Measurements from ENCODE around the gene CYFIP1.

The CYFIP1 gene

DNA sequence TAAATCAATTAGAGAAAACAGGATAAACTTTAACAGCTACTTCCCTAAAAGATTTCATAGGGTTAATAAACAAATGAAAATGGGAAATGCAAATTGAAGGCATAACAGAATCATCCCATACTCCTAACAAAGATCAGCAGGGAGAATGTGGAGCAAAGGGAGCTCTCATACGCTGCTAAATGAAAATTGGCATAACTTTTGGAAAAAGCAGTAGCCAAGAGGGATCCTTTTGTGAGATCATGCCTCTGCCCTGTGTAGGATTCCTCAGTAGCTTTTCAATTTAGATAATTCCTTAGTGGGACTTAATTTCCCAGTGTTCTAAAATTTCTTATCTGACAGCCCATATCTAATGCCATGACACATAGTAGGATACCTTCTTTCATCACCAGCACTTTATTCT, 123.5 kb downstream of the CYFIP1 start:
- H3K9me3 ChIP-seq (ENCODE audit: control insufficient read depth, insufficient read depth, low read length) = no peaks in the 10 kb centered on the region
- no peaks in the 10 kb centered on the region for H3K9me2 ChIP-seq (replicated peaks; ENCODE audit: control insufficient read depth, low read length)
- H3K4me2 ChIP-seq (ENCODE audit: low read length) = no peak overlapping the region
- peaks cover 81% of the 10 kb centered on the region for H3K36me3 ChIP-seq (ENCODE audit: control insufficient read depth, low read length)
- TF ChIP-seq, protein P1, sequence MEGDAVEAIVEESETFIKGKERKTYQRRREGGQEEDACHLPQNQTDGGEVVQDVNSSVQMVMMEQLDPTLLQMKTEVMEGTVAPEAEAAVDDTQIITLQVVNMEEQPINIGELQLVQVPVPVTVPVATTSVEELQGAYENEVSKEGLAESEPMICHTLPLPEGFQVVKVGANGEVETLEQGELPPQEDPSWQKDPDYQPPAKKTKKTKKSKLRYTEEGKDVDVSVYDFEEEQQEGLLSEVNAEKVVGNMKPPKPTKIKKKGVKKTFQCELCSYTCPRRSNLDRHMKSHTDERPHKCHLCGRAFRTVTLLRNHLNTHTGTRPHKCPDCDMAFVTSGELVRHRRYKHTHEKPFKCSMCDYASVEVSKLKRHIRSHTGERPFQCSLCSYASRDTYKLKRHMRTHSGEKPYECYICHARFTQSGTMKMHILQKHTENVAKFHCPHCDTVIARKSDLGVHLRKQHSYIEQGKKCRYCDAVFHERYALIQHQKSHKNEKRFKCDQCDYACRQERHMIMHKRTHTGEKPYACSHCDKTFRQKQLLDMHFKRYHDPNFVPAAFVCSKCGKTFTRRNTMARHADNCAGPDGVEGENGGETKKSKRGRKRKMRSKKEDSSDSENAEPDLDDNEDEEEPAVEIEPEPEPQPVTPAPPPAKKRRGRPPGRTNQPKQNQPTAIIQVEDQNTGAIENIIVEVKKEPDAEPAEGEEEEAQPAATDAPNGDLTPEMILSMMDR (IDR thresholded peaks at IDR 0.05; ENCODE audit: low read depth, low read length, poor library complexity, severe bottlenecking) = no peak
- TF ChIP-seq EZH2phosphoT487 (IDR thresholded peaks at IDR 0.05; ENCODE audit: borderline replicate concordance, low read length) = no peak
- no peaks in the 10 kb centered on the region for H3K27me3 ChIP-seq (ENCODE audit: control insufficient read depth, low read length)
- no peak overlapping the region for H3K27ac ChIP-seq (ENCODE audit: low read depth, low read length)
- no peaks in the 10 kb centered on the region for H3K4me1 ChIP-seq (ENCODE audit: control insufficient read depth, low read length)
- H3F3A ChIP-seq (ENCODE audit: control insufficient read depth, insufficient read depth) = no peaks in the 10 kb centered on the region
- H4K20me1 ChIP-seq (ENCODE audit: control insufficient read depth, insufficient read depth, low read depth, low read length) = no peaks in the 10 kb centered on the region
- no peak overlapping the region for H3K4me3 ChIP-seq (ENCODE audit: low read length)
- peaks cover 36% of the 10 kb centered on the region for H3K79me2 ChIP-seq (ENCODE audit: control insufficient read depth, low read length)

GRCh38 chr15:22855791-22856190, 124.4 kb downstream of the CYFIP1 start:
- peaks cover 36% of the 10 kb centered on the region for H3K79me2 ChIP-seq (ENCODE audit: control insufficient read depth, low read length)
- no peaks in the 10 kb centered on the region for H3K9me2 ChIP-seq (replicated peaks; ENCODE audit: control insufficient read depth, low read length)
- H3F3A ChIP-seq (ENCODE audit: control insufficient read depth, insufficient read depth) = no peaks in the 10 kb centered on the region
- no peaks in the 10 kb centered on the region for H3K27me3 ChIP-seq (ENCODE audit: control insufficient read depth, low read length)
- no peak overlapping the region for H3K4me3 ChIP-seq (ENCODE audit: low read length)
- no peaks in the 10 kb centered on the region for H3K4me1 ChIP-seq (ENCODE audit: control insufficient read depth, low read length)
- no peak overlapping the region for H3K27ac ChIP-seq (ENCODE audit: low read depth, low read length)
- H3K9me3 ChIP-seq (ENCODE audit: control insufficient read depth, insufficient read depth, low read length) = no peaks in the 10 kb centered on the region
- TF ChIP-seq, protein P1 (IDR thresholded peaks at IDR 0.05; ENCODE audit: low read depth, low read length, poor library complexity, severe bottlenecking) = no peak
- no peak for TF ChIP-seq EZH2phosphoT487 (IDR thresholded peaks at IDR 0.05; ENCODE audit: borderline replicate concordance, low read length)
- peaks cover 80% of the 10 kb centered on the region for H3K36me3 ChIP-seq (ENCODE audit: control insufficient read depth, low read length)
- H4K20me1 ChIP-seq (ENCODE audit: control insufficient read depth, insufficient read depth, low read depth, low read length) = peaks cover 4% of the 10 kb centered on the region; the same call in 1 of the 2 replicates
- no peak overlapping the region for H3K4me2 ChIP-seq (ENCODE audit: low read length)

- Histone ChIP-seq H3K9me3 (ENCODE audit: control insufficient read depth, insufficient read depth, low read length) (no peaks in the 10 kb centered on the region), H3K4me2 (ENCODE audit: low read length) (no peak overlapping the region), H4K20me1 (ENCODE audit: control insufficient read depth, insufficient read depth, low read depth, low read length) (peaks cover 12% of the 10 kb centered on the region), H3K36me3 (ENCODE audit: control insufficient read depth, low read length) (peaks cover 85% of the 10 kb centered on the region), H3K27ac (ENCODE audit: low read depth, low read length) (no peak overlapping the region), H3K4me1 (ENCODE audit: control insufficient read depth, low read length) (no peaks in the 10 kb centered on the region), H3K79me2 (ENCODE audit: control insufficient read depth, low read length) (peaks cover 70% of the 10 kb centered on the region), H3K9me2 (replicated peaks; ENCODE audit: control insufficient read depth, low read length) (no peaks in the 10 kb centered on the region), H3F3A (ENCODE audit: control insufficient read depth, insufficient read depth) (no peaks in the 10 kb centered on the region), H3K4me3 (ENCODE audit: low read length) (no peak overlapping the region), H3K27me3 (ENCODE audit: control insufficient read depth, low read length) (no peaks in the 10 kb centered on the region)
- TF ChIP-seq, protein P1 (IDR thresholded peaks at IDR 0.05; ENCODE audit: low read depth, low read length, poor library complexity, severe bottlenecking) = no peak
- no peak for TF ChIP-seq EZH2phosphoT487 (IDR thresholded peaks at IDR 0.05; ENCODE audit: borderline replicate concordance, low read length)
Measured at GRCh38 chr15:22851513-22851912, 128.7 kb downstream of the CYFIP1 start.

All from DOHH2 (cell line).